ENCODE results near the gene TULP4. TPM values are rescaled to one million over a fixed set of nuclear protein-coding genes. Genes with fewer than 3 reads are reported as not detected.

Gene TULP4
- total RNA-seq, 1 experiment from 2014 or later, result 64.6 TPM

- Histone ChIP-seq H4K91ac (ENCODE audit: insufficient read length, low read depth, low read length) (no peak overlapping the region), H4K5ac (ENCODE audit: insufficient read length, low read depth, low read length) (no peak overlapping the region), H3K23ac (ENCODE audit: insufficient read length, low read depth, low read length) (no peak overlapping the region), H3K9ac (ENCODE audit: extremely low read depth, insufficient read length, low read length) (no peak overlapping the region), H3K27me3 (ENCODE audit: insufficient read depth, low read length) (no peaks in the 10 kb centered on the region), H3K4me1 (ENCODE audit: insufficient read depth, low read length) (no peaks in the 10 kb centered on the region), H2BK120ac (ENCODE audit: low read depth, low read length, poor library complexity, severe bottlenecking) (no peak overlapping the region), H4K20me1 (ENCODE audit: control insufficient read depth, insufficient read depth, insufficient read length) (no peaks in the 10 kb centered on the region), H2AFZ (ENCODE audit: low read length) (no peak overlapping the region), H3K18ac (ENCODE audit: insufficient read length, low read depth, low read length) (no peak overlapping the region), H3K56ac (ENCODE audit: insufficient read length, low read depth, low read length) (no peak overlapping the region), H2BK5ac (ENCODE audit: insufficient read length, low read length) (no peak overlapping the region), H3K9me3 (ENCODE audit: control insufficient read depth, low read depth, low read length) (no peaks in the 10 kb centered on the region), H3K14ac (ENCODE audit: insufficient read depth, low read length) (no peak overlapping the region), H2AK5ac (ENCODE audit: insufficient read length, low read length) (no peak overlapping the region), H2BK20ac (ENCODE audit: low read depth, low read length, poor library complexity, severe bottlenecking) (no peak overlapping the region), H3K4me2 (ENCODE audit: insufficient read depth, insufficient read length, low read length) (no peak overlapping the region), H3K4ac (ENCODE audit: low read depth, low read length) (no peak overlapping the region), H3K79me2 (ENCODE audit: insufficient read depth, low read length) (no peaks in the 10 kb centered on the region; the same call in 1 of the 2 replicates), H4K8ac (replicated peaks; ENCODE audit: insufficient read length, low read depth, low read length) (no peak overlapping the region), H2BK15ac (ENCODE audit: low read depth, low read length) (no peak overlapping the region), H3T11ph (ENCODE audit: low read length) (no peak overlapping the region), H3K79me1 (ENCODE audit: insufficient read depth, low read depth, low read length, poor library complexity, severe bottlenecking) (no peaks in the 10 kb centered on the region), H3K23me2 (ENCODE audit: insufficient read length, low read depth, low read length, poor library complexity, severe bottlenecking) (no peaks in the 10 kb centered on the region), H3K27ac (ENCODE audit: insufficient read length, low read depth, low read length) (no peak overlapping the region), H2BK12ac (ENCODE audit: insufficient read length, low read depth, low read length) (no peak overlapping the region)
- Mint-ChIP-seq H3K36me3 (ENCODE audit: insufficient read depth in 1 of 3, low read depth in 3 of 3) (peaks cover 9 to 20% (median 18%) of the 10 kb centered on the region in 3 experiments; a peak in 6 of 7 replicates), H3K27ac (no peak overlapping the region), H3K4me3 (no peak overlapping the region), H3K9me3 (peaks cover 0 to 6% of the 10 kb centered on the region in 2 experiments; a peak in 1 of 5 replicates), H3K4me1 (peaks cover 12 to 17% of the 10 kb centered on the region in 2 experiments), H3K27me3 (ENCODE audit: low read depth) (no peaks in the 10 kb centered on the region)
- no peak for TF ChIP-seq CTCF (conservative IDR thresholded peaks at IDR 0.05)
- no CpG with 5 or more reads among the region's 2 CpGs for whole genome bisulfite sequencing (ENCODE audit: extremely low coverage, insufficient read length, low lambda C conversion rate)
- no peak for DNase-seq
These were observed 107.2 kb downstream of the TULP4 start for GRCh38 chr6:158419339-158419909.

Measured in H9 (cell line).